IPS-NIHi11 (cell line): ENCODE results near the gene MLPH.
"Not testable (repeated sequence)": the region's sequence is repeated elsewhere in the genome, so short reads cannot be mapped to it uniquely, and the experiment has no call there.

Experiments used
- DNase-seq: peaks from one replicate; pipeline ENCODE4 v3.0.0; 2012; ENCODE audit warnings: mixed read lengths, low spot score

The MLPH gene

DNA sequence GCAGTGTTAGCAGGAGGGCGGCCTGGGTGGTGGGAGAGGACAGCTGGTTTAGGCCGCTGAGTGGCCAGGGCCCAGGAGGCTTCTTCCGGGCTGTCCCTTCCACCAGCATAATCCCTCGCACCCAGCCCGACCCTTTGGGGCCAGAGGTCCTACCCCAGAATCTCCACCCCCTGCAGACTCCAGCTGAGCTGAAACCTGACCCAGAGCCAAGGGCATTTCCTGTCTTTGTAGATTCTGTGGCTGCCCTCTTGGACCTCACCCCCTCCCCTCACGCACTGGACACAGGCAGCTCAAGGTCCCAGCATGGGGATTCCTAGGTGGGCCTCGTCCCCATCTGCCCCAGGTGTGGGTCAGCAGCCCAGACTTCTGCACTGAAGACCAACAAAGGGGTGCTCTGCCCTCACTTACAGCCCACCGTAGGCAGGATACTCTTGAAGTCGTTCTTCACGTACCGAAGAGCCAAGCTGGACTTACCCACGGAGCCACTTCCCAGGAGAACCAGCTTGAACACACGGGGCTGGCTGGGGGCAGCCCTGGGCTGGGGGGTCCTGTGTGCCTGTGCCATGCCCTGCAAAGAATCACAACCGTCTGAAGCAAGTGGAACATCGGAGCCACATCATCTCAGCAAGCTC is 98.7 kb downstream of the MLPH start:
- no peak for DNase-seq

DNA sequence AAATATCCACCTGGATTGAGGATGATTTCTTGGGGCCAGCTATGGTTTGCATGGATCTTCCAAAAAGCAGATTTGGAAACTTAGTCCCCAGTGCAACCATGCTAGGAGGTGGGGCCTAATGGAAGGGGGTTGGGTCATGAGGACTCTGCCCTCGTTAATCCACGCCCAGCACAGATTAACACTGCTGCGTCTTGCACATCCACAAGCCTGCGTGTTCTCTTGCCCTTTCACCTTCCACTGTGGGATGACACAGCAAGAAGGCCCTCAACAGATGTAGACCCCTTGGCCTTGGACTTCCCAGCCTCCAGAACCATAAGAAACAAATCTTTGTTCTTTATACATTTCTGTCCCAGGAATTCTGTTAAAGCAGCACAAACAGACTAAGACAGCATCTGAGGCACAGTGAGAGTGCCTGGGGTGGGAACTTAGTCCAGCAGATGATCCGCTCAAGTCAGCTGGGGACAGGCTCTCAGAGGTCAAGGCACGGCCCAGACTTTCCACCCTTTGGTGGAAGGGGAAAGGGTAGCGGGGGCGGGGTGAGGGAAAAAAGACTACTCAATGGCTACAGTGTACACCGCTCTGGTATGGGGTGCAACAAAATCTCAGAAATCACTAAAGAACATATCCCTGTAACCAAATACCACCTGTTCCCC is 101.1 kb downstream of the MLPH start:
- DNase-seq = no peak

DNA sequence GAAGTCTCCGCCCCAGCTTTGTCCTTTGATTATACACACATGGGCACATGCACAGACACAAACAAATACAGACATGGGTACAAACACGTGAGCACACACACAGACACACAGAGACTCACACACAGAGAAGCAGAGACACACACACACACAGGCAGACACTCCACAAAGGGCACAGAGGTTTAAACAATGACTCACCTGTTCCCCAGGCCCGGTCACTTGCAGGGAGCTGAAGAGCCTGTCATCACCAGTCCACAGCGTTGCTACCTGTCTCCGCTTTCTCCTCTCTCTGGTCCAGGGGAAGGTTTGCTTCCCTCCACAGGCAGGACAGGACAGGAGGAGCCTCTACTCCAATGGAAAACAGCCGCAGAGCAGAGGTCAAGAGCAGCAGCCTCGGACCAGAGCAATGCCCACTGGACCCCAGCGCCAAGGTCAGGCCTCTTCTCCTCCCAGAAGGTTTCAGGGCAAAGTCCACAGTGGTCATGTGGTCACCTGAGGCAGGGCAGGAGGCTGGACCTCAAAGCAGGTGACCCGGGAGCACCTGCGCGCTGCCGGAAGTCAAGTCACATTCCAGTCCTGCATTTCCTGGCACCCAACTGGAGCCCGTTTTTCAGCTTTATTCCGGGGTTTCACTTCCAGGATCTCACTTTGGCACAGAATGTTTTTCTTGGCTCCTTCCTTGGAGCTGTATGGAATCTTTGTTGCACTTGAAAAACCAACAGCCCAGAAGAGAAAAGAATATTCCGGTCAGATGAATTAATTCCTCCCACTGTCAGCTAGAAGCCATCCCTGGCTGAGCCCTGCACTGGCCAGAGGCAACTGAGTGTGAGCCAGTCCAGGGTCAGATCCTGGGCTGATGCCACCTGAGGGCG is 103.5 kb downstream of the MLPH start, which contains the start of gene RAB17:
Gene RAB17, minus strand, starts transcription at position 463 of the 869 bp plus-strand sequence. CDS start 4,580 bp downstream, outside the sequence.
- DNase-seq = peak; percentile 71

DNA sequence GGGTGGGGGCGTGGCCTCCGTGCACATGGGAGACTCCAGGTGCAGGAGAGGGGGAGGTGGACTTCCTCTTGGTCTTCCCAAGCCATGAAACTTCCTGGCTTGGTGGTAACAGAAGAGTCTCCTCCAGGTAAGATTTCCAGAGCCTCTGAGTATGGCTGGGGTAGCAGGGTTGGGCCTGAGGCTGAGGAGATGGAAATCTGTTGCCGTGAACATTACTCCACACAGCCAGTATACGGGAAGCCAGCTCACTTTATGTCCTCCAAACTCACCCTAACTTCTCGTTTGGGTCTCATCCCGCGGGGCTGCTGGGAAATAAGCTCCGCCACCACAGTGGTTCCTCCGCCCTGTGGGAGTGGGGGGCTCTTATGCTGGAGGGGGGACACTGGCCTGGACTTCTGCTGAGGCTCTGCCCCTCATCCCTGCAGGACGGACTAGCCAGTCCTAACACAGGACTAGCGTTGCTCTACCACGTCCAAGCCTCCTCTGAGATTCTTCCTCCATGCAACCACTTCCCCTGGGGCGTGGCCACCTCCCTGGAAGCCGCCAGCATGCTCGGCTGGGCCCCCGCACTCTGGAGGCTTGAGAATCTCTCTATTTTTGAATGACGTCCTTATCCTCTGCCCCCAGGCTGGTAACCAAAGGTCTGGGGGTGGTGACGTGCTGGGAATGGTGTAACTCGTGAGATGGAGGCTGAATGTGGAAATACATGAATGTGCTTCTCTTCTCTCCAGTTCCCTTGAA is 104.3 kb downstream of the MLPH start:
- DNase-seq = peak; percentile 78

DNA sequence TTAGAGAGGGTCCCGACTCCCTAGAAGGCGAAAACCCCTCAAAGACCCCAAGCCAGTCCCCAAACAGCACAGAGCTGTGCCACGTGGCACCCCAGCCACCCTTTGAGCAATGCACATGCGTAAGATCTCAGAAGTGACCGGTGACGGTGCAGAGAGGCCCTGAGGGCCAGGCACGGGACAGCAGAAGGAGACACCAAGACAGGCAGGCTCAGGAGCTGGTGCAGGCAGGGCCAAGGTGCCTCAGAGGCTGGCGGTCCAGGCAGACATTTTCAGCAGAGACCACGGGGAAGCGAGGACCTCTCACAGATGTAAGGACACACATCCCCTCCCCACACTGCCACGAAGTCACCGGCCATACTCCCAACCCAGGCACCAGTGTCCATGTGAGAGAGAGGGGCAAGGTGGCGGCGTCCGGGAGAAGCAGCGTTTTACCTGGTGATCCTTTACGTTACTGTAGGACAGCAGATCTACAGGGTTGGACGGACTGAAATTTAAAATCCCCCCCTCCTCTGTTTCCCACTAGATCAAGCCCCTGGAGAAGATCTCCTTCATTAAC is 105.5 kb downstream of the MLPH start:
- no peak for DNase-seq

DNA sequence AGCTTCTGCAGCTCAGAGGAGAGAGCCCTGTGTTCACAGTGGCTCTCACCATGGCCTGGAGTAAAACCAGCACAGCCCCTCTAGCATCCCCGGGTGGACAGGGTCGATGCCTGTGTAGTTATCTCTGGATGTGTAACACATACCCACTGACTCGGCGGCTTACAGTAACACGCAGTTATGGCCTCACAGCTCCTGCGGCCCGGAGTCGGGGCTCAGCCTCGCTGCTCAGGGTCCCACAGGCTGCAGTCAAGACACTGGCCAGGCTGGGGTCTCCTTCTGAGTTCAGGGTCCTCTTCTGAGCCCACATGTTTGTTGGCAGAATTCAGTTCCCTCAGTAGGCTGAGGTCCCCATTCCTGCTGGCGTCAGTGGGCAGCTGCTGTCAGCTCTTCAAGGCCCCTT is 106.0 kb downstream of the MLPH start:
- no peak for DNase-seq

DNA sequence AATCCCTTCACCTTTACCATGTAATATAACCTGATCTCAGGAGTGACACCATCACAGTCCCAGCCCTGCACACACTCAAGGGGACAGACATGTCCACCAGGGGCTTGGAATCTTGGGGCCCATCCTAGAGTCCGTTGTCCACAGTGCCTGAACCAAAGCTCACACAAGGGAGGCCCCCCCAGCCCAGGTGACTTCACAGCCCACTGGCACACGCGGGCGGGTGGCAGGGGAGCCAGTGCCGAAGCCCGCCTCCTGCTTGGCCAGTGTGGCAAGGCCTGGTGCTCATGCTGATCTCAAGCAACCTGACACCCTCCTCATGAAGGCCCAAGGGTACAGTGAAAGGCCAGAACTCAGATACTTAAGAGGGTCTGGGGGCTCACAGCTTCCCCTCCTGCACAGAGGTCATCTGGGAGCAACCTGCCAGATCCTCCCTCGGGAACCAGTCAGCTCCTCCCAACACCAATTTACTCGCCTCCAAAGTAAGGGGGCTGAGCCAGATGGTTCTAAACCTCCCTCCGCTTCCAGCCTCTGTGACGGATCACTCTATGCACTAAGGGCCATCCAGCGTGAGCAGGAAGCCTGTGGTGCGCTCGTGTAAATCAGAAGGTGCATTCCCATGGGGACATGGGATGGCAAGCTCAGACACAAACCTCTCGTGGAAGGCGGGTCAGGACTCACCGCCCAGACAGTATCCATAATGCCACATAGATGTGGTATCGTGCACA is 106.7 kb downstream of the MLPH start:
- no peak for DNase-seq

DNA sequence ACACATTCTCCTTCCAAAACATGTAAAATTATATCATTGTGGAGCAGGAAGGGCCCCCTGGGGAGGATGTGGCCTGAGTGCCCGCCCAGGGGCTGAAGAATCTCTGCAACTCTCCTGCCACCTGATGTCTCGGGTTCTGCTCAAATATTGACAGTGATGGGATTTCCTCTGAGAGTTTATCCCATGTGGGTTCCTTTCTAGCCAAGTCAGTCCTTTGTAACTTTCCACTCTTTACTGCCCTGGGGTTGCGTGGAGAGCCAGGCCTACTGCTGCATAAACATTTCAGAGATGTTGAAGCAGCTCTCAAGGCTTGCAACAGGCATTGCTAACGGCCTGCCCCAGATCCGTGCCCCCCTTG is 107.4 kb downstream of the MLPH start:
- no peak for DNase-seq

DNA sequence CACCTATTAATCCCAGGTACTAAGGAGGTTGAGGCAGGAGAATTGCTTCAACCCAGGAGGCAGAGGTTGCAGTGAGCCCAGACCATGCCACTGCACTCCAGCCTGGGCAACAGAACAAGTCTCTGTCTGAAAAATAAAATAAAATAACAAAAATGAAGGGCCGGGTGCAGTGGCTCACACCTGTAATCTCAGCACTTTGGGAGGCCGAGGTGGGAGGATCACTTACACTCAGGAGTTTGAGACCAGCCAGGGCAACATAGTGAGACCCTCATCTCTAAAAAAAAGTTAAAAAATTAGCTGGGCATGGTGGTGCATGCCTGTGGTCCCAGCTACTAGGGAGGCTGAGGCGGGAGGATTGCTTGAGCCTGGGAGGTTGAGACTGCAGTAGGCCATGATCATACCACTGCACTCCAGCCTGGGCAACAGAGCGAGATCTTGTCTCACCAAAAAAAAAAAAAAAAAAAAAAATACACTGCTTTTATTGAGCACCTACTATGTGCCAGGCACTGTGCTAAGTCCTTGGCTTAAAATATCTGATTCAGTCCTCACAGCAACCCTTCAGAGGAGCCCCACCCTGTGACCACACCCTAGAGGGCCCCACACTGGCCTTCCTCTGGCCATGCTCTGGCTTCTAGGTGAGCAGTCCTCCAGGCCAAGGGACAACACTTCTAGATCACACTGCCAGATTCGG is 108.9 kb downstream of the MLPH start:
- not testable (repeated sequence) for DNase-seq

DNA sequence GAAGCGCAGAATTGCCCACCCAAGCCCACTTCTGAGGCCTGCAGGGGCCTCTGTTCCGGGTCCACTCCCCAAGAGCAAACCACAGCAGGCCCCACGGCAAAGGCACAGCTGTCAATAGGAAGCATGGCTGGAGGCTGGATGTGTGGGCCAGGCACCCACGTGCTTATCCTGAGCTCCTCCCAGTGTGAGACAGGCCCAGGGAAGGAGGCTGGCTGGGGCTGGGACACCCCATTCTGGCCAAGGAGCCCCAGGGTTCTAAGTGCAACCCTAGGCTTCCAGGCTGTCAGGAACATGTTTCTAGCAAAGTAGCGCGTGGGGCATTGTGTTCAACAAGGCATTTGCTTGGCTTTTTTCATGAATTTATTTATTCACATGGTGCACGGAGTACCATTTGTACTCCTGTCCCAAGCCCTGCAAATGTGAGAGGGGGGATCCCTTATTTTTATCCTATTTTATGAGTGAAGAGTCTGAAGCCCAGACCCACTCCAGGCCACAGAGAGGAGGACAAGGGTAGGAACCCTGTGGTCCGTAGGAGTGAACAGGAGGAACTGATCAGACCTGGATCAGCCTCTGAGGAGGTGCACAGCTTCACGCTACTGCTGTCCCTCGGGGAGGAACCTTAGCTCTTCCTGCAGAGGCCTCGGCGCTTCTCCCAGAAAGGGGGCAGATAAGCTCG is 109.6 kb downstream of the MLPH start:
- no peak for DNase-seq

DNA sequence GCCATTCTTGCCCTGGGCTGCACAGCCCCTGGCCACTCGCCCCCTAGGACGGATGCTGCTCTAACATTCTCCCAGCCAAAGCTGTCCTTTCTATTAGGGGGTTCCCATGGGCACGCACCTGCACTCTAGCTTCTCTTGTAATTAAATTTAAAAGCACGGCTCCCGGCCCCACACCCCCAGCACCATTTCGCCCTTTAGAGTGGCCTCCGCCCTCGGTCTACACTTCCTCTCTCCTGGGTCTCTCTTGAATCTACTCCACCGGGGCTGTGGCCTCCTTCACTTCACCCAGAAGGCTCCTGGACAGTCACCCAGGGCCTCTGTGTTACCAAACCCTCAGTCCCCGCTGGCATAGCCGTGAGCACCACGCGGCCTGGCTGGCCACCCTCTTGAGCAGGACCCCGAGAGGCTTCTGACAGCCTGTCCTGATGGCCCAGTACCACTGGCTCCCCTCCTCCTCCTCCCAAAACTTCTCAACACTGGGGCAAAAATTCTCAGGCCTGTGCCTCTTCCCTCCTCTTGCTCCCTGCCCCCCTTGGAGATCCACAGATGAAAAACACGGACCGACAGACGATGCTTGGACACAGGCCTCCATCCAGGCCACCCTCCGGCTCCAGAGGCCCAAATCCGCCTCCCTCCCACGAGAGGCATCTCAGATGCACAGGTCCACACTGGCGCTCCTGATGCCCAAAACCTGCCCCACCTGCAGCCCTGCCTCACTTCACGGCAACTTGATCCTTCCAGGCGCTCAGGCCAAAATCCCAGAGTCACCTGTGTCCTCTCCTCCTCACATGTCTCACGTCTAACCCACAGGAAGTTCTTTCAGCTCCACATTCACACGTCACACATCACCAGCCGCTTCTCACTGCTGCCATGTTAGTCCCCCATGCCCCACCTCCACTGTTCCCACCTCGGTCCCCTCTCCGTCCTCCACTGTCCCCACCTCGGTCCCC is 110.4 kb downstream of the MLPH start:
- no peak for DNase-seq

DNA sequence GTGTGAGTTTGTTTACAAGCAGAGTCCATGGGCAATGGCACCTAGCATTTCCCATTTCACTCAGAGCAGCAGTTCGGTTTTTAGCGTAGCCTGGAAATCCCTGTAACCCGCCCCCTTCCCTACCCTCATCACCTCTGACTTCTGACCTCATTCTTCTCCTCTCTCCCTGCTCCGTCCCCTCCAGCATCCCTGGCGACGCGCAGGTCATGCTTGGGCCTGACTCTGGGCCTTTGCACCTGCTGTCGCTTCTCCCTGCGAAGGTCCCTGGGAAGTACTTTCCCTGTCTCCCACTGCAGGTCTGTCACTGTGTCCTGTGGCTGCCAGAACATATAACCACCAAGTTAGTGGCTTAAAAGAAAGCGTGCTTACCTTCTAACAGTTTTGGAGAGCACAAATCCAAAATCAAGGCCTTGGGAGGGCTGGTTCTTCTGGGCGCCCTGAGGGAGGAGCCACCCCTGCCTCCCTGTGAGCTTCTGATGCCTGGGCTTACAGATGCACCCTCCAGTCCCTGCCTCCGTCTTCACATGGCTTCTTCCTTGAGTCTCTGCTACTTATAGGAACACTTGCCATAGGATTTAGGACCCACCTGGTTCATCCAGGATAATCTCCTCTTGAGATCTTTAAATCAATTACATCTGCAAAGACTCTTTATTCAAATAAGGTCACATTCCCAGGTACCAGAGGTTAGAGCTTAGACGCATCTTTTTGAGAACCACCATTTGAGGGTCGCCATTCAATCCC is 111.6 kb downstream of the MLPH start:
- no peak for DNase-seq

DNA sequence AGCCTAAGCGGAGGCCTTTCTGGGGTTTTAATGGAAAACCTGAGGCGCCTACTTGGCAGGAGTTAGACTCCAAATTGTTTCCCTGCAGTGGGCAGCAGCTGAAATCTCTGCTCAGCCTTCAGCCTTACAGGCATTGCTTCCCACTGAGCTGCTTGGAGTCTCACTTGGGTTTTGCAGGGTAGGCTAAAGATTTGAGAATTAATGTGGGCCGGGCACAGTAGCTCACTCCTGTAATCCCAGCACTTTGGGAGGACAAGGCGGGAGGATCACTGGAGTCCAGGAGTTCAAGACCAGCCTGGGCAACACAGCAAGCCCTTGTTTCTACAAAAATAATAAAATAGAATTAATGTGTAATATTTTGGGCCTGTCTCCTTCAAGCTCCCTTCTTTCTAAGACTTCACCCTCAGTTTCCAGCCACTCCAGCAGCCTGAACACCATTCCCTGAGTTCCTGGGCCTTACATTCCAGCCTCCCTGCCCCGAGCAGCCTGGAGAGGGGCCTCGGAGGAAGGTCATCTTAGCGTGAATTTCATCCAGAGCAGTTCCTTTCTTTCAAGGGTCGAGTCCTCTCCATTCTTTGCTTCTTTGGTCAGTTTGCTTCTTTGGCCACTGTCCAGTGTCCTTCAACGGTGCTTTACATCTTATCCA is 112.5 kb downstream of the MLPH start:
- DNase-seq = no peak

DNA sequence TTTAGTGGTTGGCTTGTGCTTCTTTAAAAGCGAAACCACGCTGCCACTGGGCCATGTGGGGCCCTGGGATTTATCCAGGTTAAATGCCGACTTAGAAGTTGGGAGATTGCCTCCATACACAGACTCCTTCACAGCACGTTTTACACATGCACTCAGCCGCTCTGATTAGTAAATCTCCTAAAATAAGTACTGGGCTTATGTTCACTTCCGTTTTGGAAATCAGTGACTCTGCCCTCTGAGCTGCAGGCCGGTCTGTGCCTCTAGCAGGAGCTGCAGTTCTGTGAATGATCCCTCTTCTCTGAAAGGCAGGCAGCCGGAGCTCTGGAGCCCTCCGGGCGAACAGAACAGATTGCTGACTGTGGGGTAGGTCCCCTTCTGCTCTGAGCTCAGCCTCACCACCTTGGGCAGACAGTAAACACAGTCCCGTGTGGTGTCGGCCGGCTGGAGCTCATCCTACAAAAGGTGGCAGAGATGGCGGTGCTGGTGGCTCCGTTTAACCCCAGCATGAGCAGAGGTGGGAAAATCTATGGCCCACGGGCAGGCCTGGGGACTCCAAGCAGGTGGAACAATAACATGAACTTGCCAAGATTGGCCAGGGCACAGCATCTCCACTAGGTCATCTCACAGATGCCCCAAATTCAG is 113.3 kb downstream of the MLPH start:
- no peak for DNase-seq

DNA sequence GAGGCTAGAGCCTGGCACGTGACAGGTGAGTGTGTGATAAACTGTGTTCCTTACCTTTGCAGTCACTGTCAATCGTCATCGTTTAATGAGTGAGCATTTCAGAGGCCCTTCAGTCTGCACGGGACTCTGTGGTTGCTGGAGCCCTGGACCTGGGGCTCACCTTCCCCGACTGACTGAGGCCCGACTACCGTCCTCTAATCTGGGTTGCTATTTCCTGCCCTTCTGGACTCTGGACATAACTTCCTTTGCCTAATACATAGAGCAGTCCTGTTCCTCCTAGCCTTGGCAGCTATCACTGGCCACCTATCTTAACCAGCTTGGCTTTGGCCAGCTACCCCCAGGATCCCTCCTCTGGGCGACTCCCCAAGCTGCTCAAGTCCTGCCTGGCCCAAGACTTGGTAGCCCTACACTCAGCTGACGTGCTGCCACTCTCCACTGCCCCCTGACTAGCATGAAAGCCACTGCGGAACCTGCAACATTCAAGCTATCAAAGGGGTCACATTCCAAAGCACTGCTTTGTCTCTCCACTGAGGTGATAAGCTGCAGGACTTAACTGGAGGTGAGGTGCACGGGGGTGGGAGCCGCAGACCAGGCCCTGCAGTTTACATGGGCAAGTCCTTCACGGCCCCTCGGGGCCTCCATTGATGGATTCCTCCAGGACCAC is 114.5 kb downstream of the MLPH start:
- DNase-seq = peak; percentile 61

DNA sequence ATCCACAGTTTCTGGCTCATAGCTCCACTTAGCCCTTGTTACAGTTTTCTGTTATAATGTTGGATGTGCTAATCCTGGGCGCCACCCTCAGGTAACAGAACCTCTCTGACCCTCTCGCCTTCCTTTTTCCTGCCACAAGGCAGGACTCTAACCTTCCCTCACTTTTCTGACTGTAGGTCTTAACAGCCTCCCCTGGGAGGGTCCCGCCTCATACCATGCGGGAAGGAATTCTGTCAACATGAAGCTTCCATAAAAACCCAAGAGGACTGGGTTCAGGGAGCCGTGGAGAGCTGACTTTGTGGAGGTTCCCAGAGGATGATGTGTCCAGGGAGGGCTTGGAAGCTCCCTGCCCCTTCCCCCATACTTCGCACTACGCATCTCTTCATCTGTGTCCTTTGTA is 115.4 kb downstream of the MLPH start:
- DNase-seq = no peak
